Hypothalamus (tissue), 51 donors: ENCODE measurements around the gene HID1.

Experiments
- DNase-seq, 51 donors: peaks; one replicate each; lab custom pipeline; 2025; lab: John Stamatoyannopoulos, UW

HID1 gene

GRCh38 chr17:74904687-74905409 lies 67.7 kb downstream of the HID1 start:
- no peak for DNase-seq

- DNase-seq: no peak
Observed at GRCh38 chr17:74903671-74904070, 68.9 kb downstream of the HID1 start.

GRCh38 chr17:74903034-74903433 lies 69.5 kb downstream of the HID1 start:
- no peak for DNase-seq

GRCh38 chr17:74901353-74902135 lies 71.0 kb downstream of the HID1 start:
- DNase-seq: no peak
